Renal pelvis (tissue), 4 donors: Measurements from ENCODE around the gene THSD7A. TPM values are rescaled to one million over a fixed set of nuclear protein-coding genes. Genes with fewer than 3 reads are reported as not detected.

Experiments used
- DNase-seq: peaks from one replicate; pipeline ENCODE4 v3.0.0-alpha.2; 2013
- polyA plus RNA-seq, 3 donors: library from polyadenylated mRNA; unstranded; fragments of 120-200 nt; gene quantifications; one replicate each; pipeline ENCODE4 v1.2.1, GENCODE V29; 2013; ENCODE audit not compliant: insufficient read length in 3 of 3

The THSD7A gene
- polyA plus RNA-seq, 3 donors = 51.9 to 82.9 (median 57.5) TPM

DNA sequence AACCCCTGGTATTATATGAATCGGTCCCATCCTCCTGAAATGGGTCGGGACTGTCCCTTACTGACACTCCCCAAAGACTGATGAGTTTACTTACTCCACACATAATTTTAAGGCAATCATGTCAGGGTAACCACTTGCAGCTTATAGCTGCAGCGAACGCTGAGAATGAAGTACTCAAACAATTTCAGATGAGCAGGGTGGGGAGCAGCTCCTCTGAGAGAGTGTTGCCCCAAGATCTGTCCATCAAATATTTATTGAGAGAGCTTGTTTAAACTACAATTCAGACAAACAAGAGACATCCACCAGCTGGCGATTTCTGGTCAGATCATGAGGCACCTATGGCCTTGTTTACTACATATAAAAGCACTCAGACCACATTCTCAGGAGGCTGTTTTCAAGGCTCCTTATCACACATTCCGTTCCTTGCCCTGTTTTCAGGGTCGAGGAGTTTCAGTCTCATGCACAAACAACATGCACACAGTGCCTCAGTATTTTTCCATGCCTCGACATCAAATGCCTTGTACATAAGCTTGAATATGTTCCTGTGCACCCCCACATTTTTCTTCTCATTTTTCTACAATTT lies 80.1 kb downstream of the THSD7A start:
- DNase-seq = no peak

DNA sequence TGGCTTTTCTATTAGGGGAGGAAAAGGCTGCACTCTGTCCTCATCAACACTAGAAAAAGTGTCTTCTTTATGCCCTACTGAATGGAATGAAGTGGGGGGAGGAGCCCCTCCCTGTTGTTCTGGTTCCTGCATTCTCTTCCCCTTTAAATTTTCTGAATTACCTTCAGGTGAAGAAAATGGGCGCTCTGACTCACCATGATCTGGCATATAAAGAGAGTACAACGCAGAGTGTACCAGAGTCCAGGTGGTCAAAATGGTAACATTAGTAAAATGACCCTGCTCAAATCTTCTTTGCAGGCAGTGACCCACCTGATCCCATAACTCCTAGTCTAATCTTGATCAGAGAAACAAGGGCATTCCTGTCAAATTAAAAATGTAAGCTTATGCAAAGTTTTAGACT lies 80.7 kb downstream of the THSD7A start:
- no peak for DNase-seq

DNA sequence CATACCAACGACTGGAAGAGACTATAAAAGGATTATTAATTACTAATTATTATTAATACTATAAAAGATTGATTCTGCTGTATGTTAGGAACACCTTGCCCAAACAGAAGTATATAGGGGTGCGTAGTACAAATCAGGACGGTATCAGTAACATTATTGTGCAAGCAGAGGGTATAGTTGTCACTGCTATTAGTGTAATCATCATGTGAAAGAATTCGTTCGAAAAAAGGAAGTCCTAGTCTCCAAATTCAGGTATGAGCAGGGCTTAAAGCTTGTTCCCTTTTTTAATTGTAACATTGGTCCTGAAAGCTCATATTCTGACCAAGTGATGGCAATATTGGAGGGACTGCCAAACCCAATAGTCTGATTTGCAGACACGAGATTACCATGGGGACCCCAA lies 81.8 kb downstream of the THSD7A start:
- no peak for DNase-seq

DNA sequence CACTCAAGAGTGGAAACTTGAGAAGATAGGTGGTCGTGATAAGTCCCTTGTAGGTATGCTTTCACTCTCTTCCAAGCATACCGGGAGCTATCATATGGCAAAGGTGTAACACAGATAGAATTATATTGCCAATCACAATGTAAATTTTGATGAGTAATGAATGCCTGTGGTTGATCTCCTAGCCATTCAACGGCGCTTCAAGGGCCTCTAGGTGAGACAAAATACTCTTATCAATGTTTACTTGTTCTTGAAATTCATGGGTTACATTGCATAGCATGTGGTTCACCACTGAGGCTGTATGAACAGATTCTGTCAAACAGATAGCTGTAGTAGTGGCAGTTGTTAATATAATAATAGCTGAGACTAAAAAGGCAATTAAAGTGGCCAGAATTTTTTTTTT lies 82.4 kb downstream of the THSD7A start:
- no peak for DNase-seq

DNA sequence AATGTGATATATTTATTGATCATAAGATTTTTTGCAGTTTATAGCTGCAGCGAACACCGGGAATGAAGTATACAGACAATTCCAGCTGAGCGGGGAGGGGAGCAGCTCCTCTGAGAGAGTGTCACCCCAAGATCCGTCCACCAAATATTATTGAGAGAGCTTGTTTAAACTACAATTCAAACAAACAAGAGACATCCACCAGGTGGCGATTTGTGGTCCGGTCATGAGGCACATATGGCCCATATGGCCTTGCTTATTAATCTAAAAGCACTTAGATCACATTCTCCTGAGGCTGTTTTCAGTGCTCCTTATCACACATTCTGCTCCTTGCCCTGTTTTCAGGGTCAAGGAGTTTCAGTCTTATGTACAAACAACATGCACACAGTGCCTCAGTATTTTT lies 83.1 kb downstream of the THSD7A start:
- DNase-seq = no peak

DNA sequence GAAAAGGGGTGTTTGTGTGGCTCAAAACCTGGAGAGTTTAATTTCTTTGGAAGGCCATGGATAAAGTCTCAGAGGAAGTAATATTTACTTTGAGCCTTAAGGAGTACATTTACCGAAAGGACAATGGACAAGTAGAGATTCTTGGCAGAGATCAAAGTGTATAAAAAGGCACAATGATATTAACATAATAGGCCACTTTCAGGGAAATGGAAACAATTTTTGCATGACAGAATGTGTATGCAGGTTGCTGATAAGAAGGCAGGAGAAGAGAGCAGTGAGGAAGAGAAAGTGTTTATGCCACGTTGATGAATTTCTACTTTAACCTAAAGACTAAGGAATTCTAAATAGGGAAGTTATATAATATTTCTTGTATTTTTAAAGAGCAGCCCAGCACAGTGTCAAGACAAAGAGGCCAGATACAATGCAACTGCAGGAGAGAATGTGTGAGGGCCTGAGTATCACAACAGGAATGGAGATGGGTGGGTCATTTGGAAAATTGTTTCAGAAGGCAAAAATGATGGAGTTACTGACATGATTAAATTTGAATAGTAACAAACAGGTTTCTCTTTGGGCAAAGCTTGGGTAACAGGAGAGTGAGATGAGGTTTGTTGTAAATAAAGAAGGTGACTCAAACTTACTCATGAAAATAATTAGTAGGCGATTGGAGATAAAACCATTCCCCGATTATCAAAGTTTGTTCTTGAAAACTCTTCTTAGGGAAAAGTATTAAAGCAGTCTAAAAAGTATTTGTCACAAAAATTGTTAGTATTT lies 84.1 kb downstream of the THSD7A start:
- DNase-seq = no peak

DNA sequence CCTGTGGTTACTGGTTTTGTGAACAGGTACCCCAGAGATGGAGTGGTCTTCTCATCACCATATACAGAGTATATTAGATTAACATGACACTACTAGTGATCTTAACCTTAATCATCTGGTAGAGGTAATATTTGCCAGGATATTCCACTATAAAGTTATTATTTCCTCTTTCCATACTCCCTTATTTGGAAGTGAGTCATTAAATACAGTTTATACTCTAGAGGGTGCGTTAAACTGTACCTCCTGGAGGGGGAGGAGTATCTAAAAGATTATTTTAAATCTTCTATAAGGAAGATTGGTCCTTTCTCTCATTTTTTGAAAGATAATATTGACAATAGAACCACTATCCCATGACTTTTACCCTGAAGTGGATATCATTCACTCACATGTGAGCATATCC lies 85.4 kb downstream of the THSD7A start:
- no peak for DNase-seq

DNA sequence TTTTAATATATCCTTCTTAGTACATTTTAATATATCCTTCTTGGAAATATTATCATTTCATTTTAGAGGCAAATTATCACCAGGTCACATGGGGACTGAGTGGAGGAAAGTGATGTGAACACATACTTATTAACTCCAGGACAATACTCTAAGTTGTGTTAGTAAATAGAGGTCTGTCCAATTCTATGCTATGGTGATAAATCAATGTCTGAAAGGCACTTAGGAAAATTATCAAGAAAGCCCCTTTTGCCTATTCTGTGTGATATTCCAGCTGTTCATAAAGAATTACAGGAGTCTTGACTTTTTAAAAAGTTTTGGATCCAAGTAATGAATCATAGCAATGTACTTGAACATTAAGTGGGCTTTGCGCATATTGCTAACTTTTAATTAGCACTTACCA lies 88.5 kb downstream of the THSD7A start:
- no peak for DNase-seq

DNA sequence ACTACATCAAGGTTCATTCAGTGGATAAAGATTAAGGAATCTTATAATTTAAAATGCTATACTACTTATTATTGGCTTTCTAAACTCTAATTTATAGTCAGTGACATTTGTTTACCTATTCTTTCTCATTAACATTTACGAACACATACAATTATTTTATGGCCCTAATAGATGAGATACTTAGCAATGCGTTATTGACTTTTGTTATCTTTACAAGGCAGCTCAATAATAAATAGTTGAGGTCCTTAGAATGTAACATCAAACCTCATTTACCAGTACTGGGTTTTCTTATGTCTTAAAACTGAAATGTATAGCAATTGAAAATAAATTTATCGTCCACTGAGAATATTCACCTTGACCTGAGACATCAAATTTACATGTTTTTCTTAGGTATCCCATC lies 89.0 kb downstream of the THSD7A start:
- DNase-seq = no peak

DNA sequence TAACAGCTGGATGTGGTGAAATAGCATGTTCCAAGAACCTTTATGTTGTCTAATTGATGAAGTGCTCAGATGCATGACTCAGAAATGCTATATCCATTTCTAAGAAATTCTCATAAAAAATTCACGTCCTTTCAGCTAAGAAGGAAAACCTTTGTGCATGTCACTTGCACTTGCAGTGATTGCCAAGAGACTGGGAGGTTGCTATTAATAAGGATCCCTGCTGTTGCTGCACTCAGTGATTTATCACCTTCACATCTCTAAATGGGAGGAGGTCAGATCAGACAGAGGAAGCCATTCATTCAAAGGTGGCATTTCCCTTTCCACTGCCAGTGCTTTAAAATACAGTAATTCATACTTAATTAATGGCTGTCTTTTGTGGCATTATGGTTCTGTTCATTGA lies 89.5 kb downstream of the THSD7A start:
- no peak for DNase-seq

DNA sequence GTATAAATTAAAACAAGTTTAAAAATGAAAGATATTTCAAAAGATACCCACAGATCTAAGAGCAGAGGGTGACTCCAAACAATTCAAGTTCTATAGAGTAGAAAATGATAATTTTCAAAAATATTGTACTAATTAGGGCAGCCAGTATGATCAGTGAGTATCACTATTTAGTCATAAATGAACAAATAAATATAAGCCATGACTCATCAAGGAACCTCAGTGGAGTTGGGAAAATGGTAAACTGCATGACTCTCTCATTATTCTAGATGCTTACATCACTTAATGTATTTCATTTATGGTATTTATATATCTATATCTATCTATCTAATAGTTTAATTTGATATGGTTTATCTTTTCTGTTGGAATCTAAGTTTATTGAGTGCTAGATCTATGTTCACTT lies 94.3 kb downstream of the THSD7A start:
- no peak for DNase-seq

DNA sequence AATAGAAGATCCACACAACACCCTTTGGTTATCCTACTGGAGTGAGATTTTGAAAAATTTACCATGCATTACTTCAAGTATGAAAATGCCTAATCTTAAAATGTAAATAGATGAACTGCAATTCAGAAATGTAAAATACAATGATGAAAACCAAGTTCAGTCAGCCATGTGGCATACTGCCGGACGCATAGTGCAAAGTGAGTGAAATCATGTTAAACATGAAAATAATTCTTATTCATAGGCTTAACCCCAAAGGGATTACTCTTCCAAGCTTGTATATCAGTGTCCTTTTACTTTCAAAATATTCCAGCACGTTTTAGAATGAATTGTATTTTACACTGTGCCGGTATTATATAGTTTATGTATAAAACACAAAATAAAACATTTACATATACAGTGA lies 99.8 kb downstream of the THSD7A start:
- DNase-seq = no peak

DNA sequence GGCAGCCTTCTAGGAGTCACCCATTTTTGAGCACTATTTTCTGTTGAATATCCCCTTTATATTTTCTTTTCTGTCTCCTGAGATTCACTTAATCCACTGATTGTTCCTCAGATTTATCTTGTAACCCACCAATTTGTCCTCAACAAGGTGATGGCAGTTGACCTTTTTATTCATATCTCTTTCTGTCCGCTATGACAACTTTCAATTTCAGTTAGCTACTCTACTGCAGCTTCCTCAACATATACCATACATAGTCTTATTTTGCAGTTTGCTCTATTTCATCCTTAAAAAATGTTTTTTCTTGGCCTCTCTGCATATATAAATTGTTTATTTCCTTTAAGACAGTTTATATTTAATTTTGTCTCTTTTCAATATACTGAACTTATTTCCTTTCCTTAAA lies 101.3 kb downstream of the THSD7A start:
- DNase-seq = no peak

DNA sequence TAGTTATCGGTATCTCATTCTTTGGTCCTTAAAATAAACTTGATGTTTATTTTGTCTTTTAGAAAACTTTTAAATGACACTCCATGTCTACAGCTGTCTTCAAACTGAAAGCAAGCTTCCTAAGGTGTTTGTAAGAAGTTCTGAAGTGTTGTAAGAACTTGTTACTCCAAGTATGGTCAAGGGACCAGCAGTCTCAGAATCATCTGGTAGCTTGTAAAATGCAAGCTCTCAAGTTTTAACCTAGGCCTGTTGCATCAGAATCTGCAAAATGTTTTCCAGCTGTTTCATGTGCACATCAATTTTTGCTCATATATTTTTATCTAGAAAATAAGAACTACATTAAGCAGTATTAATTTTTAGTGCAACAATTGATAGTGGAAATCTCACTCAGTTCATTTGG lies 104.1 kb downstream of the THSD7A start:
- no peak for DNase-seq

DNA sequence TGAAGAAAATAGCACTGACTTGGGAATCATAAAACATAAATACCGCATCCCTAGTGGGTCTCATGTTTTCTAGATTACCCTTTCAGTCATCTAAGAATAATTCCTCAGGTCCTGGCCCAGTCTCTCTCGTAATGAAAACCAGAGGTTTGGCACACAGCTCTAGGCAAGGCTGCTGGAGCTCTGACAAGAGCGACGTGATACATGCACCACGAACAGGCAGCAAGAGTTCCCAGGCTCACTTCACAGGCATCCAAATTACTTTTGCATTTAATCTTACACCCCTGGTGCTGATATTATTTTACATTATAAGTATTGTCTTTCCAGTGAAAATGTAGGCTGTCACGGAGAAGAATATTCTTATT lies 105.2 kb downstream of the THSD7A start:
- no peak for DNase-seq

DNA sequence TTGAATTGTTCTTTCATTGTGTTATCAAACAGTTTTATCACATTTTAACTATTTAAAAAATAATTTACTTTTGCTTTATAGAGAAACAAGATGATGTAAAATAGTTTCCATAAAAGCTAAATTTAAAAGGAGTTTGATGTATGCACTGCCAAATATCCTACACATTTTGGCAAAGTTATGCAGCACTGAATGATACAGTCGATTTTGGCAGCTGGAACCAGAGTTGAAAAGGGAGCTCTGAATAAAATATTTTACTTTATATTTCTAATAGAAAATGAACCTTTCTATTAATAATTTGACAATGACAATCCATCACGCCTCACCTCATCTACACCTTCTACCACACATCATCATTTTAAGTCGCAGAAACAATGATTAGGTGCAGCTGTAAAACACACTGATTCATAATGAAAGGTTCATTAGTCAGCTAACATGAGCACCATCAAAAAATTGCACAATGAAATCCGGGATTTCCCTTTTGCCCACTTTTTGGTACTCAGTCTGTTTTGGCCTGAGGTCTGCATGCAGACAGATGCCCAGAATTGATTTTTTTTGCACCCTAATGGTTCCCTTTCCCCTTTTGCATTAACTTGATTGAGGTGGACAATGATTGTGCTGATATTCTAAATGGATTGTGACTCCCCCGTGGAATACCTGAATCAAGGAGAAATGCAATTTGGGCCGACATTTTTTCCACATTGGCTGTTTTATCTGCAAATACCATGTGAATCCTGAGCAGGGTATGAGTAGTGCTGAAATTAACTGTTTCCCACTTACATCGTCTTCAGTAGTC lies 105.8 kb downstream of the THSD7A start:
- no peak for DNase-seq

DNA sequence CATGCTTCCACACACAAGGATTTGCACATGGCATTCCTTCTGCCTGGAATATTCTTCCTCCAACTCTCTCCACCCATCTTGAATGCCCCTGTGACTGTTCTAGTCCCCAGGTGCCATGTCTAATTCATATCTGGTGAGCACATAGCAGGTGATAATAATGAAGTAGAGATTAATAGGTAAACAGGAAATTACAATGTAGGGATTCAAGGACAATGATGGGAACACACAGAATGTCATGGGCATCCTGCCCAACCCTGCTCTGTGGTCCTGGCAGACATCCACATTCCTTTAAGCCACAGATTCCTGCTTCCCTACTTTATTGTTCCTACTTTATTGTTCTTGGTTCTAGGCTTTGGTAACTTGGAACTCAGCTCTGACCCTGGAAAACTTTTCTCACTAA lies 115.8 kb downstream of the THSD7A start:
- DNase-seq = no peak

DNA sequence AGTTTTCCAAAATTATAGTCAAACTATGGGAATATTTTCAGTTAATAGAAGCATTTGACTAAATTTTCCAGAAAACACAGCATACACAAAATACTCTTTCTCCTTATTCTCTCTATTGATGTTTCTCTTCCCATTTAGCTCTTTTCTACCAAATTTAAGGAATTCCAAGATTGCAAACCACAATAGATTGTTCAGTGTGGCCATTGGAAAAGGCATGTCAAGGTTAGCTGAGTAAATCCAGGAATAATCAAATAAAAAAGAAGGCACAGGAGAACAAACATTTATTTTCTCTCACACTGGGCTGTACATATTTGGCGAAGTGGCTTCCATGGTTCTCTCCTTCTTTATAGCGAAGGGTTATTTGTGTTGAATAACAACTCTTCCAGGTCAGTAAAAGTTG lies 117.3 kb downstream of the THSD7A start:
- no peak for DNase-seq

DNA sequence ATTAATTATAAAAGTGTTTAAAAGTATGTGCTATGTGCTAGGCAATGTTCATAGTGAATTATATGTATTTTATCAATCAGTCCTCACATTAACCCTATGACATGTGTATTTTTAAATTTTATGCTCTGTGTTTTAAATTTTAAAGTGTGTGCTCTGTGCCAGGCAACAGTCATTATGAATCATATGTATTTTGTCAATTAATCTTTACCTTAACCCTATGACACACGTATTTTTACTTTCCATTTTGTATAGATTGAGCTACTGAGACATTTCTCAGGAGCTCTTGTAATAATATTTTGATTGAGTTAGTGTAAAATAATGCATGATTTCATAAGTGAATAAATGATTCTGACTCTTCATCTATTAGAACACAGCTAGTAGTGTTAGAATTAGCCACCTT lies 117.8 kb downstream of the THSD7A start:
- no peak for DNase-seq

DNA sequence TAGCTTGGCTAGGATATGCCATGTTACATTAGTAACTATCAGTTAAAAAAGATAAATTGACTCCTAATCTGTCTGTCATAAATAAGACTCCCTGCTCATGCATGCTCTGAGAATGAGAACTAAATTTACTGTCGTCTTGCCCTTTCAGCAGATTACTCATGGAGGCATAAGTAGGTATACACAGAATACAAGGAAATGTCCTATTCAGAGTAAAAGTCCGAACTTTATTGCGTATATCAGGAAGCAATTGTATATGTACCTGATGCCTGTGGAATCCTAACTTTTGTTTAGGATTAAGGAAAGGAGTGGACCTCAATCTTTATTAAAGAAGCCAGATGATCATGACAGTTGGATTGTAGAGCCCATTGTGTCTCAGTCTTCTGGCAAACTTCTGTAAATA lies 118.6 kb downstream of the THSD7A start:
- DNase-seq = no peak

DNA sequence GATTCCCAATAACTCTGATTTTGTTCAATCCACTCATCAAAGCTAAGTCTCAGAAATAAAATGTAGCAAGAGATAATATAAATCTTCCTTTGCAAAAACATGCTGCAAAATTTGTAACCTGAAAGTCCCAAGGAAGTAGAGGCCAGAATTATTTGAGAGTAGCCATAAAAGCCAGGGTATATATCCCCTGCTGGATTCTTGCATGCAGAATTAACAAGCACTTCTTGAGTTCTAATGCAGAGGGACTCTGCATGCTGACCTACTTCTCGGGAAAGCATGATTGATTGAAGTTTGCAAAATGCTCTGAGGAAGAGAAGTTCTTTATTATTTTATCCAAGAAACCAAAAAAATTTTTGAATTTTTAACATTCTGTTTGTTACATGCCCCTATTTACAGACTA lies 121.6 kb downstream of the THSD7A start:
- DNase-seq = no peak

DNA sequence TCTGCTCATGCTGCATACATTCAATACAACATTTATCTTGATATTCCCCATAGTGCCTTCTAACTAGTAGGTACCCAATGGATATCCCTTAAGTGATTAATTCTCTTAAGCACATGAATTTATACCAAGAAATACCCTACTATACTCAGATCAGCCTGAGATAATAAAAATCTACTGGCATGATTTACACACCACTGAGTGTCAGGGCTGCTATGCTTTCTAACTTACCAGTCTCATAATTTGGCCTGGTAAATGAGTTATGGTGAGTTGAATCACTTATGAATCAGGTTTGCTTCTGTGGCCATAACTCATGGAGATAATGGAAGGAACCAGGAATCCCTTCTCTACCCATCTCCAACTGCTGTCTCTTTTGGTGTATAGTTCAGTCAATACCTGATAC lies 122.8 kb downstream of the THSD7A start:
- no peak for DNase-seq

DNA sequence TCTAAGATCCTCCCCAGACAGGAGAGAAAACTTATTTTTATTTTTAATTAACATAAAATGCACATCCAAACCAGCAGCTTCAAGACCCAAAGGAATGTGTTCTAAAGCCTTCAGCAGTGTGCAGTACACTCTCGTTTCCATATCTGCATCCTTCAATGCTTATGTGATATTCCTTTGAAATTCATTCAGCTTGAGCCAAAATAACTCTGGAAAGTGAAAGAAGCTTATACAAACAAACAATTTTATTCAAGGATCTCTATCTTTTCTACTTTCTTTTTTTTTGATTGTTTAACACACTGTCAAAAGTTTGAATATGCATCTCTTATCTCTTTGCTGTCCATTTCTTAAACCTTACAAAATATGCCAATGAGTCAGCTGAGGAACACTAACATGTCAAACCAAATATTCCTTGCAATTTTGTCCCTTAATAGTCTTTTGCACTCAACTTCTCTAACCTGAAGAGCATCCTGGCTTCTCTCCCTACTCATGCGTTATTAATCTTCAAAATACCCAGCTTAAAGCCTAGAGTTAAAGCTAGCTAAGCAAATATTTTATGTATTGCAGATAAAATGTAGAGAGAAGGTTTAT lies 124.3 kb downstream of the THSD7A start:
- DNase-seq = no peak
